ENCODE results near the gene MAST4. TPM values are rescaled to one million over a fixed set of nuclear protein-coding genes. Genes with fewer than 3 reads are reported as not detected.
A peak's percentile ranks its signal among the peaks of the same experiment; 100 is the strongest.
"Not testable (repeated sequence)": the region's sequence is repeated elsewhere in the genome, so short reads cannot be mapped to it uniquely, and the experiment has no call there.

MAST4 gene
- polyA plus RNA-seq, 2 of the 4 experiments (the other 2 are of a cell fraction): 1.2 to 5.8 TPM

DNA sequence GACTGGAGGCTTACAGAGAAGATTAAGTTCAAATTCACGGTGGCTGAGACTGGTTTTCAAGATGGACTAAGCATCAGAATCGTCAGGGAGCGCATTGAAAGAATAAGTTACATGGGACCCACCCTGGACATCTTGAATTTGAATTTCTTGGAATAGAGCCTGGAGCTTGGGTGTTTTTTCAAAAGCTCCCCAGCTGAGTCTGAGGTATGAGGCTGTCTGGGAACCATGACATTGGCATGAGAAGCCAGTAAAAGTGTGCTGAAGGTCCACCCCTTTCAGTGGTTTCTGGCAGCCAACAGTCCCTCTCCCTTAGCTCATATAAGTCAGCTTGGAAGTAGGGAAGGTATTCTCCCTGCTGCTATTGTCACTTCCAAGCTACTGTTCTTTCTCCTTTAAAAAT, 97.8 kb downstream of the MAST4 start:
- ChIA-PET POLR2A (no interaction called here), CTCF (interaction anchor here (1.6 kb wide), 1 partner anchor 11 kb away, joined by 3 read pairs; no protein-coding TSS in a partner anchor)
- 7% methylated on average over 3 of the region's 3 CpGs for WGBS (ENCODE audit: missing lambda C conversion rate)
- TF ChIP-seq FOSB (CRISPR knock-in tag; IDR thresholded peaks at IDR 0.05): no peak
- FAIRE-seq (no peak), DNase-seq (ENCODE audit: low read depth in 1 of 2, low spot score in 1 of 2) (no peak), ATAC-seq (no peak)
- Histone ChIP-seq H3K27ac (no peak overlapping the region), H3K4me3 (no peak overlapping the region), H3K4me1 (no peaks in the 10 kb centered on the region), H3K9me3 (no peaks in the 10 kb centered on the region), H3K4me2 (no peak overlapping the region)

- H3K4me1 ChIP-seq; DNase-seq (ENCODE audit: low read depth in 1 of 2, low spot score in 1 of 2); CTCF ChIA-PET; H3K27ac ChIP-seq; FAIRE-seq; H3K9me3 ChIP-seq; H3K4me3 ChIP-seq; H3K4me2 ChIP-seq; POLR2A ChIA-PET; ATAC-seq: not testable (repeated sequence)
- 7% methylated on average over 2 of the region's 2 CpGs for WGBS (ENCODE audit: missing lambda C conversion rate)
Observed at GRCh38 chr5:66695840-66696239, 99.6 kb downstream of the MAST4 start.

DNA sequence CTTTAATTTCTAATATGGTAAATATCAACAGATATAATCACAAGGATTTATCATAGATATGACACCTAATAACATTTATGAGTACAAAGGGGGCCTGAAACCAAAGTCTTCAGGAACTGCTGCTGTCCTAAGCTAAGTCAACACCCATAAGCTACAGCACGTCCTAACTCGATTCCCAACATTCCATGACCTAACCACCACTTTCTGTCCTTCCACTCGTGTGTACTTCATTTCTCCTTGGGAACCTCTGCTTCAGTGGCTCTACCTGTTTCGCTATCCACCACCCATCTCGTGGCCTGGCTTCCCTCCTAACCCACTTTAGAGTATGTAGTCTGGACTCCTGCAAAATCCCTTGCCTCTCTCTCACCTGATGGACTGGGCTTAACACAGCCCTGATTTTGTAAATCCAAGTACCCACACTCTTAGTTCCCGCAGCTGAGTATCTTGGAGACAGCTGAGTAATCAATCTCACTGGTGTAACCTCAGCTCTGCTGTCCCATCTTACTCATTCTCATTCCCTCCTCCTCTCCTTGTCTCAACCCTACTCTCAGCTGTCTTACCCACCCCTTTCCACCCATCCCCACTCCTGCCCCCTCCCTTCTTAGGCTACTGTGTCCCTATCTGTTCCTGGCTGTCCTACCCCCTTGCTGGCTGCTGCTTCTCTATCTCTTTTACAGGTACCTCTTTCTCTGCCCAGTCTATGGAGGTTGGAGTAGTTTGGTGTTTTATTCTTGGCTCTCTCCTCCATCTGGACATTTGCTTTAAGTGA, 101.8 kb downstream of the MAST4 start:
- 5% methylated on average over 6 of the region's 6 CpGs for WGBS (ENCODE audit: missing lambda C conversion rate)
- Histone ChIP-seq H3K4me1 (no peaks in the 10 kb centered on the region), H3K9me3 (no peaks in the 10 kb centered on the region), H3K27ac (no peak overlapping the region), H3K4me3 (no peak overlapping the region), H3K4me2 (peak overlapping the region; percentile 10; the same call in 1 of the 3 replicates)
- ATAC-seq (peak in 1 of 2 experiments; percentile 30; a peak in 1 of 6 replicates), DNase-seq (ENCODE audit: low read depth in 1 of 2, low spot score in 1 of 2) (no peak), FAIRE-seq (no peak)
- ChIA-PET POLR2A (no interaction called here), CTCF (interaction anchor here (1.5 kb wide), 1 partner anchor 391 kb away, joined by 3 read pairs; no protein-coding TSS in a partner anchor)
- TF ChIP-seq TFCP2L1 (CRISPR knock-in tag; IDR thresholded peaks at IDR 0.05): no peak
- TF ChIP-seq MAFK (IDR thresholded peaks at IDR 0.05; ENCODE audit: partially characterized antibody): no peak
- TF ChIP-seq RARB (CRISPR knock-in tag; IDR thresholded peaks at IDR 0.05): no peak
- TF ChIP-seq RNF2 (IDR thresholded peaks at IDR 0.05; ENCODE audit: borderline replicate concordance, low read depth): no peak
- no peak for TF ChIP-seq ELK1 (IDR thresholded peaks at IDR 0.05; ENCODE audit: low read depth, low read length)
- TF ChIP-seq REST (IDR thresholded peaks at IDR 0.05): no peak
- TF ChIP-seq ATOH8 (CRISPR knock-in tag; IDR thresholded peaks at IDR 0.05; ENCODE audit: low read depth): no peak

DNA sequence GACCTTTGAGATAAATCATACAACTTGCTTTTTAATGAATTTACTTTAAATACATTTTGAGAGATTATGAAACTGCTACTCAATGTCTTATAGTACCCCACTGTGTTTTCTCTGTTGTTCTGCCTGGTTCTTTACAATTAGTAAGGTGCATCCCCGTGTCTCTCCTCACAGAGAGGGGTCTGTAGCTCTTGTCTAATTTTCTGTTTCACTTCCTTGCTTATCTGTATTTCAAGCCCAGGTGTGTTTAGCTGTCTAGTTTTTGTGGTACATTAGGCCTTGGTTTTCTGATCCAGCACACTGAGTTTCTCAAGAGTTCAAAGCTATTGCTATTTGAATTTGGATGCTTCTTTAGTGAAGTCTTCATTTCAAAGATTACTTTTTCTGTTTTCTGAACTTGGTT, 105.1 kb downstream of the MAST4 start:
- WGBS (ENCODE audit: missing lambda C conversion rate): 0% methylated on average over 1 of the region's 1 CpG
- ATAC-seq: no peak
- Histone ChIP-seq H3K4me2 (no peak overlapping the region), H3K4me3 (no peak overlapping the region), H3K4me1 (no peaks in the 10 kb centered on the region), H3K9me3 (no peaks in the 10 kb centered on the region), H3K27ac (no peak overlapping the region)
- ChIA-PET POLR2A (no interaction called here), CTCF (no interaction called here)
- DNase-seq (ENCODE audit: low read depth in 1 of 2, low spot score in 1 of 2): no peak
- no peak for FAIRE-seq
- TF ChIP-seq NR3C1 (IDR thresholded peaks at IDR 0.05): no peak
- TF ChIP-seq FOXS1 (CRISPR knock-in tag; IDR thresholded peaks at IDR 0.05): no peak
- no peak for TF ChIP-seq CTCF (IDR thresholded peaks at IDR 0.05)
- TF ChIP-seq RFX5 (IDR thresholded peaks at IDR 0.05): no peak
- TF ChIP-seq REST (IDR thresholded peaks at IDR 0.05): no peak
- no peak for TF ChIP-seq ZNF302 (CRISPR knock-in tag; IDR thresholded peaks at IDR 0.05)
- no peak for TF ChIP-seq HEYL (CRISPR knock-in tag; IDR thresholded peaks at IDR 0.05)
- no peak for TF ChIP-seq HOXB13 (CRISPR knock-in tag; IDR thresholded peaks at IDR 0.05; ENCODE audit: low read depth)
- no peak for TF ChIP-seq CEBPB (IDR thresholded peaks at IDR 0.05)
- TF ChIP-seq GATA3 (IDR thresholded peaks at IDR 0.05; ENCODE audit: borderline replicate concordance): no peak
- no peak for TF ChIP-seq JUNB (IDR thresholded peaks at IDR 0.05)

Measured in A549 (cell line).